ENCODE results near the gene CRYAA. TPM values are rescaled to one million over a fixed set of nuclear protein-coding genes. Genes with fewer than 3 reads are reported as not detected.

Gene CRYAA
- total RNA-seq, 1 donor from 2014 or later, result not detected

DNA sequence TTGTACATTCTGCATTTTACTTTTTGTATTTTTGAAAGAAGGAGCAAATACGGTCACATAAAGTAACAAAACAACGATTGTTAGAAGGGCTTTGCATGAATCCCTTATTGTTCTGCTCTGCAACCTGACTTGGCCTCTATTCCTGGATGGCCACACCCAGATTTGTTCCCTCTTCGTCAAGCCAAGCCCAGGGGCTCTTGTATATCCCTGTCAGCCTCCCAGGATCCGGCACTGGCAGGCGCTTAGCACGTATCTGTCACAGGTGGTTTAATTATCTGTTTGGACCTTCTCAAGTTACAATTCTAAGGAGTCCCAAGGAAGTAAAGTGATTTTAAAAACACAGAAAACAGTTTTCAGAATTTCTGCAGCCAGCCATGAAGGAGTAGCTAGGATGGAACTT is 28.0 kb downstream of the CRYAA start:
- H3K27me3 Mint-ChIP-seq (ENCODE audit: unreplicated experiment), result peaks cover 11% of the 10 kb centered on the region
- no peak overlapping the region for H3K4me3 Mint-ChIP-seq (ENCODE audit: unreplicated experiment)

GRCh38 chr21:43198376-43198775 is 29.6 kb downstream of the CRYAA start:
- Mint-ChIP-seq H3K9me3 (ENCODE audit: unreplicated experiment) (peaks cover 12% of the 10 kb centered on the region), H3K4me1 (ENCODE audit: low read depth, unreplicated experiment) (peaks cover 11% of the 10 kb centered on the region), H3K36me3 (ENCODE audit: unreplicated experiment) (peaks cover 16% of the 10 kb centered on the region), H3K27me3 (ENCODE audit: unreplicated experiment) (no peaks in the 10 kb centered on the region), H3K4me3 (ENCODE audit: unreplicated experiment) (no peak overlapping the region), H3K27ac (ENCODE audit: unreplicated experiment) (no peak overlapping the region)
- TF ChIP-seq CTCF (IDR thresholded peaks at IDR 0.05; ENCODE audit: partially characterized antibody, unreplicated experiment), result no peak
- no peak for DNase-seq

More for the DNA sequence above, 28.0 kb downstream of the CRYAA start:
- H3K9me3 Mint-ChIP-seq (ENCODE audit: unreplicated experiment), result peaks cover 21% of the 10 kb centered on the region
- DNase-seq, result no peak
- H3K36me3 Mint-ChIP-seq (ENCODE audit: unreplicated experiment), result peaks cover 29% of the 10 kb centered on the region
- TF ChIP-seq CTCF (IDR thresholded peaks at IDR 0.05; ENCODE audit: partially characterized antibody, unreplicated experiment), result no peak
- H3K27ac Mint-ChIP-seq (ENCODE audit: unreplicated experiment), result no peak overlapping the region
- peaks cover 15% of the 10 kb centered on the region for H3K4me1 Mint-ChIP-seq (ENCODE audit: low read depth, unreplicated experiment)

DNA sequence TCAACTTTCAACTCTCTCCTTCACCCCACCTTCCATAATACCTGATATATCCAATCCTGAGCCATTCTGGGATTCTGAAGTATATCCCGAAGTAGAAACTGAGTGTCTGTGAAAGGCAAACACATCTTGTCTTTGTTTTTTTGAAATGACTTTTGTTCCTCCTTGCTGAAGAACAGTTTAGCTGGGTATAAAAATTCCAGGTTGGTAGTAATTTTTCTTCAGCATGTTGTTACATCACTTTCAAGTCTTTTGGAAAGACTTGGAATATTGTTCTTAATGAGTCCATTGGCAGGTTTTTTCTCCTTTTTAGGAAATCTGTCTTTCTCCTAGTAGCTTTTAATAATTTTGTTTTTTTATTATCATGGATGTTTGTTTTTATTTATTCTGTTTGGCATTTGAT is 32.7 kb downstream of the CRYAA start:
- peaks cover 10% of the 10 kb centered on the region for H3K9me3 Mint-ChIP-seq (ENCODE audit: unreplicated experiment)
- no peak for DNase-seq
- no peaks in the 10 kb centered on the region for H3K4me1 Mint-ChIP-seq (ENCODE audit: low read depth, unreplicated experiment)
- no peak overlapping the region for H3K4me3 Mint-ChIP-seq (ENCODE audit: unreplicated experiment)
- H3K27me3 Mint-ChIP-seq (ENCODE audit: unreplicated experiment), result peaks cover 2% of the 10 kb centered on the region
- no peak overlapping the region for H3K27ac Mint-ChIP-seq (ENCODE audit: unreplicated experiment)
- TF ChIP-seq CTCF (IDR thresholded peaks at IDR 0.05; ENCODE audit: partially characterized antibody, unreplicated experiment), result no peak
- peaks cover 21% of the 10 kb centered on the region for H3K36me3 Mint-ChIP-seq (ENCODE audit: unreplicated experiment)

GRCh38 chr21:43203591-43203990 is 34.8 kb downstream of the CRYAA start:
- Mint-ChIP-seq H3K36me3 (ENCODE audit: unreplicated experiment) (peaks cover 6% of the 10 kb centered on the region), H3K4me3 (ENCODE audit: unreplicated experiment) (no peak overlapping the region), H3K27ac (ENCODE audit: unreplicated experiment) (no peak overlapping the region), H3K9me3 (ENCODE audit: unreplicated experiment) (peaks cover 8% of the 10 kb centered on the region), H3K4me1 (ENCODE audit: low read depth, unreplicated experiment) (no peaks in the 10 kb centered on the region), H3K27me3 (ENCODE audit: unreplicated experiment) (peaks cover 5% of the 10 kb centered on the region)
- no peak for TF ChIP-seq CTCF (IDR thresholded peaks at IDR 0.05; ENCODE audit: partially characterized antibody, unreplicated experiment)
- DNase-seq, result no peak

DNA sequence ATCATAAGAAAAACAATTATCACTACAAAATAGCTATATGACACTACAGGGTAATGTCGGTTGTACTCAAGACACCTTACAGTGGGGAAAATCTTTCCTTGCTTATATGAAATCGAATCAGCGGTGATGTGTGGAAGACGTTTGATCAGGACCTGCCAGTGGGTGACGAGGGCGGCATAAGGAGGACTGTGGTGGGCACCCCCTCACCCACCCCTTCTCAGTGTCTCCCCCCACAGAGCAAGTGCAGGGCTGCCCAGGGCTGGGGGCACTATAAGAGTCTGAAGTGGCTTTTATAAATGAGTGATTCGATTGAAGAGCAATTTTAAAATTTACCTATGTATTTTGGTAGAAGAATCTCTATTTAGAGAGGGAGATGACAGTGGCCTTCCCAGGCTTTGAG is 35.8 kb downstream of the CRYAA start:
- H3K36me3 Mint-ChIP-seq (ENCODE audit: unreplicated experiment), result peaks cover 5% of the 10 kb centered on the region

More for the DNA sequence above, 35.8 kb downstream of the CRYAA start:
- Mint-ChIP-seq H3K27me3 (ENCODE audit: unreplicated experiment) (peaks cover 5% of the 10 kb centered on the region), H3K9me3 (ENCODE audit: unreplicated experiment) (peaks cover 8% of the 10 kb centered on the region), H3K27ac (ENCODE audit: unreplicated experiment) (no peak overlapping the region), H3K4me3 (ENCODE audit: unreplicated experiment) (no peak overlapping the region), H3K4me1 (ENCODE audit: low read depth, unreplicated experiment) (no peaks in the 10 kb centered on the region)
- TF ChIP-seq CTCF (IDR thresholded peaks at IDR 0.05; ENCODE audit: partially characterized antibody, unreplicated experiment), result no peak
- no peak for DNase-seq

All from glutamatergic neuron (in vitro differentiated cells).